Adipocyte (in vitro differentiated cells): ENCODE data around the gene PRKCE.

ENCODE experiments used
- DNase-seq: peaks from one replicate; pipeline ENCODE4 v3.0.0-alpha.2; 2015; ENCODE audit warnings: low read depth
- H3K27me3 ChIP-seq: replicated peaks from 2 replicates; pipeline ENCODE4 v1.7.0; 2013; ENCODE audit warnings: mild to moderate bottlenecking, low read length, moderate library complexity; ENCODE audit not compliant: control insufficient read depth, insufficient read depth
- H3K36me3 ChIP-seq: 2 replicates; pipeline ENCODE4 v1.7.0; 2013; ENCODE audit warnings: low read length, mild to moderate bottlenecking, moderate library complexity; ENCODE audit not compliant: control insufficient read depth, insufficient read depth, severe bottlenecking
- H3K4me1 ChIP-seq: 2 replicates; pipeline ENCODE4 v1.7.0; 2013; ENCODE audit warnings: mild to moderate bottlenecking, low read length, moderate library complexity; ENCODE audit not compliant: control insufficient read depth, insufficient read depth
- H3K4me3 ChIP-seq: 2 replicates; pipeline ENCODE4 v1.7.0; 2013; ENCODE audit warnings: mild to moderate bottlenecking, low read length, moderate library complexity
- H3K9ac ChIP-seq: 2 replicates; pipeline ENCODE4 v1.7.0; 2013; ENCODE audit warnings: mild to moderate bottlenecking, low read length, moderate library complexity
- H3K9me3 ChIP-seq: 2 replicates; pipeline ENCODE4 v1.7.0; 2013; ENCODE audit warnings: mild to moderate bottlenecking, low read length, moderate library complexity; ENCODE audit not compliant: control insufficient read depth

Gene PRKCE

GRCh38 chr2:45879936-45880335, 228.5 kb downstream of the PRKCE start:
- H3K4me1 ChIP-seq, result peaks cover 28% of the 10 kb centered on the region
- no peak overlapping the region for H3K9ac ChIP-seq
- H3K4me3 ChIP-seq, result no peak overlapping the region
- H3K27me3 ChIP-seq, result no peaks in the 10 kb centered on the region
- peaks cover 13% of the 10 kb centered on the region for H3K9me3 ChIP-seq
- H3K36me3 ChIP-seq, result no peaks in the 10 kb centered on the region
- no peak for DNase-seq

- DNase-seq, result no peak
- Histone ChIP-seq H3K9ac (no peak overlapping the region), H3K4me1 (peaks cover 45% of the 10 kb centered on the region), H3K36me3 (no peaks in the 10 kb centered on the region), H3K9me3 (peaks cover 1% of the 10 kb centered on the region), H3K4me3 (peak overlapping the region; percentile 40), H3K27me3 (no peaks in the 10 kb centered on the region)
These were observed 230.6 kb downstream of the PRKCE start for GRCh38 chr2:45881970-45882581.

- Histone ChIP-seq H3K36me3 (no peaks in the 10 kb centered on the region), H3K4me3 (peak overlapping the region; percentile 40), H3K9ac (no peak overlapping the region), H3K27me3 (no peaks in the 10 kb centered on the region), H3K9me3 (no peaks in the 10 kb centered on the region), H3K4me1 (peaks cover 51% of the 10 kb centered on the region)
- DNase-seq, result no peak
These were observed 231.5 kb downstream of the PRKCE start for GRCh38 chr2:45882707-45883602.

GRCh38 chr2:45883603-45884000, 232.1 kb downstream of the PRKCE start:
- Histone ChIP-seq H3K4me1 (peaks cover 56% of the 10 kb centered on the region), H3K36me3 (no peaks in the 10 kb centered on the region), H3K4me3 (peak overlapping the region; percentile 40), H3K9me3 (no peaks in the 10 kb centered on the region), H3K27me3 (no peaks in the 10 kb centered on the region), H3K9ac (no peak overlapping the region)
- no peak for DNase-seq

- Histone ChIP-seq H3K4me1 (peaks cover 62% of the 10 kb centered on the region), H3K4me3 (no peak overlapping the region), H3K9me3 (no peaks in the 10 kb centered on the region), H3K36me3 (no peaks in the 10 kb centered on the region), H3K9ac (no peak overlapping the region), H3K27me3 (no peaks in the 10 kb centered on the region)
- no peak for DNase-seq
These were observed 232.7 kb downstream of the PRKCE start for GRCh38 chr2:45884126-45884525.

- Histone ChIP-seq H3K27me3 (no peaks in the 10 kb centered on the region), H3K9me3 (no peaks in the 10 kb centered on the region), H3K4me3 (no peak overlapping the region), H3K36me3 (no peaks in the 10 kb centered on the region), H3K9ac (no peak overlapping the region), H3K4me1 (peaks cover 72% of the 10 kb centered on the region)
- peak; percentile 51 for DNase-seq
These were observed 233.7 kb downstream of the PRKCE start for GRCh38 chr2:45885171-45885621.

GRCh38 chr2:45886171-45886663, 234.7 kb downstream of the PRKCE start:
- DNase-seq, result no peak
- Histone ChIP-seq H3K4me3 (no peak overlapping the region), H3K9ac (no peak overlapping the region), H3K27me3 (no peaks in the 10 kb centered on the region), H3K9me3 (no peaks in the 10 kb centered on the region), H3K36me3 (no peaks in the 10 kb centered on the region), H3K4me1 (peaks cover 83% of the 10 kb centered on the region)

- Histone ChIP-seq H3K9me3 (no peaks in the 10 kb centered on the region), H3K36me3 (no peaks in the 10 kb centered on the region), H3K9ac (no peak overlapping the region), H3K4me3 (no peak overlapping the region), H3K27me3 (no peaks in the 10 kb centered on the region), H3K4me1 (peaks cover 90% of the 10 kb centered on the region)
- peak; percentile 76 for DNase-seq
These were observed 236.7 kb downstream of the PRKCE start for GRCh38 chr2:45888167-45888566.

- Histone ChIP-seq H3K36me3 (no peaks in the 10 kb centered on the region), H3K9me3 (no peaks in the 10 kb centered on the region), H3K4me1 (peaks cover 85% of the 10 kb centered on the region), H3K4me3 (no peak overlapping the region), H3K9ac (peak overlapping the region; percentile 0), H3K27me3 (no peaks in the 10 kb centered on the region)
- no peak for DNase-seq
These were observed 237.2 kb downstream of the PRKCE start for GRCh38 chr2:45888641-45889040.

- DNase-seq, result no peak
- H3K4me1 ChIP-seq, result peaks cover 81% of the 10 kb centered on the region
- peak overlapping the region; percentile 0 for H3K9ac ChIP-seq
- no peaks in the 10 kb centered on the region for H3K9me3 ChIP-seq
- H3K4me3 ChIP-seq, result no peak overlapping the region
- no peaks in the 10 kb centered on the region for H3K27me3 ChIP-seq
- no peaks in the 10 kb centered on the region for H3K36me3 ChIP-seq
These were observed 237.6 kb downstream of the PRKCE start for GRCh38 chr2:45889053-45889452.

- DNase-seq, result no peak
These were observed 238.3 kb downstream of the PRKCE start for GRCh38 chr2:45889620-45890370.

More at GRCh38 chr2:45889620-45890370, 238.3 kb downstream of the PRKCE start:
- peak overlapping the region; percentile 60 for H3K4me3 ChIP-seq
- peaks cover 75% of the 10 kb centered on the region for H3K4me1 ChIP-seq
- peak overlapping the region; percentile 59 for H3K9ac ChIP-seq
- no peaks in the 10 kb centered on the region for H3K27me3 ChIP-seq
- no peaks in the 10 kb centered on the region for H3K36me3 ChIP-seq
- no peaks in the 10 kb centered on the region for H3K9me3 ChIP-seq
